Cortex of kidney (tissue), 1 donor: ENCODE data around the gene ABCF2.

Experiments
- DNase-seq: peaks from one replicate; lab custom pipeline; 2025; lab: John Stamatoyannopoulos, UW

The ABCF2 gene

DNA sequence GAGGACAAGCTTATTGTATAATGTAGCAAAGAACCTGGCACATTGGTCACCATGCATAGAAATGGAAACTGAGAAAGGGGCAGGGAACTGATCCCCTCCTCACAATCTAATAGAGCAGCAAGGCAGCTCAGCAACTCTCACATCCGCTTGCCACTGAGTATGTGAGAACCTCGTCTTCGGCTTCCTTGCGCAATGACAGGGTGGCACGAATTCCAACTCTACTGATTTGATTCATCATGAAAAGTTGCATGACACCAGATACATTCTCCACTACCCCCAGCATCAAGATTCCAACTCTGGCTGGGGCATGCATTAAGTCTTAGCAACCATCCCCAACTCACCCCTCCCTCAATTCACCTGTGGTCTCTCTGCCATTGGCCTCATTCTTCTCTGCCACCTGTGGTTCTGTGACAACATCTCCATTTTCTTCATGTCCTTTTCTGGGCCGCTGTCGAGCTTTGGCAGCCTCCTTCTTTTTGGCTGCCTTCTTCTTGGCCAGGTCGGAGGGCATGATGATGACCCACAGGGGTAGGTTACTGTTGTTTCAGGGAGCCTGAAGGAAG, 976 bp downstream of the ABCF2 start:
- no peak for DNase-seq

DNA sequence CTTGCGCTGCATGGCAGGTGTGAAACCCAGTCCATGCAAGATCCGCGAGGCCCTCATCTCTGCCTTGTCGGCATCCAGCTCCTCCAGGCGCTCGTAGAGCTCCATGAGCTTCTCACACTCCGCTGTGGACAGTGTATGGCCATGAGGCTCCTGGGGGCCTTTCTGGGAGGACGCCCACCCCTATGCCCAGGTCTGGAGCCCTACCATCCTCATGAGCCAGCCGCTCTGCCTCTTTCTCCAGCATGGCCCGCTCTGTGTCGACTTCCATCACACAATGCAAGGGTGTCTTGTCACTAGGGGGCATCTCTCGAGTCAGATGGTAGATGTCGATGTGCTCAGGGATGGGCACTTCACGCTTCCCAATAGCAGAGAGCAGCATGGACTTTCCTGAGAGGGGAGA, 3.3 kb downstream of the ABCF2 start:
- DNase-seq, result no peak

DNA sequence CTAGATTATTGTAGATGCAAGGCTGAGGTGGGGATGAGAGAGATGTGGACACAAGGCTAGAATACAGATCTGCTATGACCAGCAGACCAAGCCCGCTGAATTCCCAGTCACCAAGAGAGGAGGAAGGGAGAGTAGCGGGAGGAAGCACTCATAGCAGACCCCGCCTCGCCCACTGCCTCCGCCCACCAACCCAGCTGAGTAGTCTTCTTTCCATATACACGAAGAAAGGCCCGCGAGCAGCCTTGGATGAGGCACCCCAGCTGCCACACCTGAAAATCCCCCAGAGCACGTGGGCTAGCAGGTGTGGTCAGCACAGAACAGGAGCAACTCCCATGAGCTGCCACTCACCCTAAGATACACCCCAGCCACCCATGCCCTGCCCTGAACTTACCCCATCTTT, 8.8 kb downstream of the ABCF2 start:
- DNase-seq, result no peak

DNA sequence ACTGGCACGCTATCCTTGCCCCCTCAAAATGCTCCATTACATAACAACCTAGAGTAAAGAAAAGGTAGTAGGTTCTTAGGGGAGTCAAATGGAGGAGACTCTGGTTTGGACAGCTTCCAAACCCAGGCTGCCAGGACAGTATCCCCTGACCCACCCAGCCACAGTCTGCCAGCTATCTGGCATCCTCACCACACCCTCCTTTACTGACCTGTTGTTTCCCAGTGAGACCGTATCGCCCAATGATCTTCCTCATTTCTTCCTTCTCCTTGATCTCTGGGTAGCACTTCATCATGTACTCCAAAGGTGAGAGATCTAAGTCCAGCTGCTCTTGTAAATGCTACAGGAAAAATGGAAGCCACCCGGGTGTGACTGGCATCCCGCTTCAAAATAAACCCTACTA, 11.6 kb downstream of the ABCF2 start:
- no peak for DNase-seq

DNA sequence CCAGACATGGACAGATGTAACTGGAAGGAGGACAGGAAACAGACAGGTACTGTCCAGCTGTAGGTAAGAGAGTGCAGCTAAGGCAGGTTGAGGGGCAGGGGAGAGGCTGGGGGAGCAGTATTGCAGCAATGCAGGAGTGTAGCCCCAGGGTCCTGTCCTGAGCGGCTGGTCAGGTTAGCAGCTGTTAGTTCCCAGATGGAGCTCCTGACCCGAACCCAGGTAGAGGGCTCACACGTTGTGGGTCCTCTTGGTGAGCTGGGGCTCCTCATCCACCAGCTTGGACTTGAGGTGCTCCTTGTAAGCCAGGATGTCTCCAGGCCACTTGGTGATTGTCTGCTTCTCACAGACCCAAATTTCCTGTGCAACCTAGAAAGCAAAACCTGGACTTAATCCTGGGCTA, 13.2 kb downstream of the ABCF2 start:
- no peak for DNase-seq

DNA sequence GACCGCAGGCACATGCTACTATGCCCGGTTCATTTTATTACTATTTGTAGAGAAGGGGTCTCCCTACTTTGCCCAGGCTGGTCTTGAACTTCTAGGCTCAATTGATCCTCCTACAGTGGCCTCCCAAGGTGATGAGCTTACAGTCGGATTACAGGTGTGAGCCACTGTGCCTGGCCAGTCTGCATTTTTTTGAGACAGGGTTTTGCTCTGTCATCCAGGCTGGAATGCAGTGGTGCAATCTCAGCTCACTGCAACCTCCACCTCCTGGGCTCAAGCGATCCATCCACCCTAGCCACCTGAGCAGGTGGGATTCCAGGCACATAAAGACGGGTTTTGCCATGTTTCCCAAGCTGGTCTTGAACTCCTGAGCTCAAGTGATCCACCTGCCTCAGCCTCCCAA, 14.4 kb downstream of the ABCF2 start:
- no peak for DNase-seq

DNA sequence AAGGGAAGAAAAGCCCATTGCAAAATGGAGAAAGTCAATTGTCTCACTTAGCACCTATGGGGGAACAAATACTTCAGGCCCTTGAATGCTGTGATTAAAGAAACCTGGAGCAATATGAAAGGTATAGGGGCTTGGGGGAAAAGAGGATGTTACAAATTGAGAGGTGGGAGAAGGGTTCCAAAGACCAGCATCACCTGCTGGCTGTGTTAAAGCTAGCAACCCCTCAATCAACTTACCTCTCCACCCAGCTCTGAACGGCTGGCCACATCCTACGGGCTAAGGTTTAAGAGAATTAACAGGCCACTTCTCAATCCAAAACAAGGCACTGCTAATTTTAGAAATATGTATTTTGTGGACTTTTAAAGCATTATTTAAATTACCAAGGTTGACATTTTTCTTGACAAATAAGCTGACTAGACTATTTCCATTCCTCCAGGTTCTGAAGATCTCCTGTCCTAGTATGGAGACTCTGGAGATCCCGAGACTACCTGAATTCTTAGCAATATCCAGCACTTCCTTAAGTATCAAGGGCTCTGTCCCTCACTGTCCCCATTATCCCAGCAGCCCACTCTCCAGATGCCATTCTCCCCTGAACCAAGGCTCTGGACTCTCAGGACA, 15.7 kb downstream of the ABCF2 start:
- DNase-seq, result no peak

DNA sequence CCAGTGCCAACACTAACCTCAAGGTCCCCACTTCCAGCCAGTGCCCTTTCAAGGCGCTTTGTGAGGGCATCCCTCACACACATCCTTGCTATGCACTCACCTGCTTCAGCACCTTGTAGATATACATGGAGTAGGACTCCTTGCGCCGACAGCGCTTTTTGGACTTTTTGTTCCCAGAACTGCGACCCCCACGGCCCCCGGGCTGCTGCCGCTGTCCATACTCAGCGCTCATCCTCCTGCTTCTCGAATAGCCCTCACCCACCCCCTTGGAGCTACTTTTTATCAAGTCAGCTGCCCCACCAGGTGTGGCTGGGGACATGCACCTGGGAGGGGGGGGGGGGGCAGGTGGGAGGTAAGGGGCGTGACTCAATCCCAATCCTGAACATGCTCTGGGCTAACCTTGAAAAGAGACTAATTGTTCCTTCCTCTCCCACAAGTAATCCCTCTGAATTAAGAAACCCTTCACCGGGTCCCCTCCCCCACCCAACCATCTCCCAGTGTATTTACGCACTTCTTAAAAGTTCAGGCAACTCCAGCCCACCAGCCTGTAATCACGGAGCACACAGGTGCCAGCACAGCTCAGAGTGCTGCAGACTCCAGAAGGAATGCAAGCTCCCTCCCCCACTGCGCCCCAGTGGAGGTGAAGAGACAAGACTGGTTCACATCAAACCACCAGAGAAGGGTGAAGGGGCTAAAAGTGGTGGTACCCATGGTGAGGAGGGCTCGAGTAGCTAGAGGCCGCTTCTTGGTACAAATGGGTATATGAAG, 16.7 kb downstream of the ABCF2 start, which contains the start of gene H2BK1:
TSS of gene H2BK1 (minus strand) at position 402 of the 768 bp plus-strand sequence. CDS start at position 232, 170 bp downstream.
- DNase-seq, result no peak

DNA sequence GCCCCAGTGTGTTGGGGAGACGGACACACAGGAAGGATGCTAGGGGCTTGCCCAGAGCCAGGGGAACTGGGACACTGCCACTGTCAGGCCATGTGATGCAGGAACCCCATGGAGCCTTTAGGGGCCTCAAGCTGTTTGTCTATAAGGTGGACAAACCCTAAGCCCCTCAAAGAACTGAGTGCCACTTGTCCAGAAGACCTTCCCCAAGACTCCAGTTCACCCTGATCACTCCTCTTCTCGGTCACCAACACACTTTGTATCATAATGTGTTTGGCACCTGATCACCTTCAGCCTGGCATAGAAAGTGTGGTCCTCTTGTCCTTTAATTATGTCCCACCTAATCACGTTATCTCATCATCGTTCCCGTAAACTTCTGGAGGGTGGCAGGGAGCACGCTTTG, 17.4 kb downstream of the ABCF2 start:
- no peak for DNase-seq

DNA sequence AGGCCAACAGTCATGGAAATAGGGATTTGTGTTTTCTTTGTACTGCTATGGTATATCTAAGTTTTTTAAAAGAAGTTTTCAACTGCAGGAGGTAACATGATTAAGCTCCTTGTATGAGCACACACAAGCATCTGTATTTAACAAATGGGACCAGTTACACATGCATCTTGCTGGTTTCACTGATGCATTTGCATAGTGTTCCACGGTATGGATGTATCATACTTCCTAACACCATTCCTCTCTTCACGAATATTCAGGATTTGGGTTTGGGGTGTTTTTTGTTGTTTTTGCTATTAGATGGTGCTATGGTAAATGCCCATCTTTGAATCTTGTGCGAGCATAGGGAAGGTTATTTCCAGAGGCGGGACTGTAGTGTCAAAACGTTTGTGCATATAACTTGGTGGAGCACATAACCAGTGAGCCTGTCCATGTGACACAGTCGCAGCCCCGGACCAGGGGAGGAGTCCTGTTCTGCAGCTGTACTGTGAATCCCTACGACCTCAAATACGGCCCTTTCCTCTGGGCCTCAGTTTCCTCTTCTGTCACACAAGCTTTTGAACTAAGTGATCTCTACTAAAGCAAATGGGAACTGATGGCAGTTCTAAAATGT, 18.6 kb downstream of the ABCF2 start:
- no peak for DNase-seq

DNA sequence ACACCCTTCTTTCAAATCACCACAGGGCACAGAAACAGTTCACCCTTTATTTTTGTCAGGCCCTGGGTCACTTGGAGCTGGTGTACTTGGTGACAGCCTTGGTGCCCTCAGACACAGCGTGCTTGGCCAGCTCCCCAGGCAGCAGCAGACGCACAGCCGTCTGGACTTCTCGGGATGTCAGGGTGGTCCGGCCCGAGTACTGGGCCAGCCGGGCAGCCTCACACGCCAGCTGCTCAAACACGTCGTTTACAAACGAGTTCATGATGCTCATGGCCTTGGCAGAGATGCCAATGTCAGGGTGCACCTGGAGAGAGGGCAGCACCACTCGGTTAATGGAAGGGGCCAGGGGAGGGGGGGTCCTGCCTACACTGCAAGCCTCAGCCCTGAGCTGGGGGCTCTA, 19.2 kb downstream of the ABCF2 start:
- no peak for DNase-seq

DNA sequence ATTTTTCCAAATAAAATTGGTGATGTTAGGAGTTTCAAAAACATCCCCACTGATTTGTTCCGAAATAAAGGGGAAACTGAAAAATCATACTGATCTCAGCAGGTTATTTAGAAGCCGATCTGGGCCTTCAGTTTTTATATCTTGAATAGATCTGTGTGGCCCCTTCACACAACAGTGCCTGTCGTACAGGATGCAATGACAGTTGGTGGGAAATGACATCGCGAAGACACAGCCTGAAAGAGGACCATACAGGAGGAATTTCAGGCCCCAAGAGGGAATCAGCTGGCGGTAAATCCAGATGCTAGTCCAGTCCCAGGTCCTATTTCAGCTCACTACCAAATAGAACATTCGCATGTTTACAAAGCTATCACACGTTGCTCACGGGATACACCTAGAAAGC, 19.7 kb downstream of the ABCF2 start:
- DNase-seq, result no peak

DNA sequence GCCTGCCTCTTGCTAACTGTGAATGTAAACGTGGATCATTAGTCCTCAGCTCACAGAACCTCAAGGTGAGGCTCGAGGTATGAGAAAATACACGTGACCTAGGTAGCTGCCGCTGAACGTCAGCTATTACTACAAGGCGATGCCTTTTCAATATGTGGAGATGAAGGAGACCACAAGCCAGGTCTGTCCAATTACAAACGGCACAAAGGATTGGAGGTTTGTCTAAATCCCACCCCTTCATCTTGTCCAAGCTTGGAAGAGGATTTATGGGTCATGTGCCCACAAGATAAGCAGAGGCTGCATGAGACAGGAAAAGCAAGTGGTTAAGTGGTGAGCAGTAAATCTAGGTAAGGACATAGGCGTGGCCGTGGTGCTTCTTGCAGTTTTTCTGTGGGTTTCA, 20.1 kb downstream of the ABCF2 start:
- no peak for DNase-seq

DNA sequence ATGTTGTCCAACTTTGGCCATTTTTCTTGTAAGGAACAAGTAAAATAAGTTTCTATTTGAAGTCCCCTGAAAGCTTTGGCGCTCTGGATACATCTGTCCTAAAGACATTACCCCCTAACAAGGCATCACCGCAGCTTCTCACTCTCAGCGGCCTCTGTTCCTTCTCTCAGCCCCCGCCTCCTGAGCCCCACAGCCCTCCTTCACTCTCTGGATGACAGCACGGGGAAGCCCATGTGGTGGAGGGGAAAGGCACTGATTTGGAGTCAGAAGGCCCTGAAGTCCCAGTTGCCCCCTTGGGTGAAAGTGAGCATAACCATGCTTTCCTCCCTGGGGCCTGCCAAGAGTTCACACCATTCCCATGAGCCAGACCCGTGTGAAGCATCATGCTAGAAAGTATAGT, 21.3 kb downstream of the ABCF2 start:
- DNase-seq, result no peak

DNA sequence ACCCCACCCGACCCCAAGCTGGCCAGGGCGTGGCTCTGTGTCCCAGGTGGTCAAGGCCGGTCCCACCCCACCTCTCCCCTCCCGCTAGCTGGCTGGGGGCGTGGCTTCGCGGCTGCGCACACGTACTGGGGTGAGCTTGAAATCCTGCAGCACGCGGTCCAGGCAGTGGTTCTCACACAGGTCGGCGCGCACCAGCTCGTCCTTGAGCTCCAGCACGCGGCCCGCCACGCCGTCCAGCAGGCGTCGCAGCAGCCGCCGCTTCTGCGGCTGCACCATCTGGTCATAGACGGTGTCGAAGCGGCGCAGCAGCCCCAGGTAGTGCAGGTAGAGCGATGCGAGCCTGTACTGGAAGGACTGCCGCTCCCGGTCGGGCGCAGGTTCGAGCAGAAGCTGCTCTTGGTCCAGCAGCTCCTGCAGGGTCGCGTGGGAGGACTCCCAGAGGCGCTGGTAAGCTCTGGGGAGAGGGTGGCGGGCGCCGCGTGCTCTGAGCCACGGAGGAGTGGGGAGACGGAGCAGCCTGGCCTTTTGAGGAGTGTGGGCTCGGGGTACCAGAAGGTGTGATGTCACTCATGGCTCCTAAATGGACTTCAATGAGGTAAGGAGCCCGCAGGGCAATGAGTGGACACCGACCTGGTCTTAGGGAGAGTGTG, 22.5 kb downstream of the ABCF2 start:
- DNase-seq, result no peak

DNA sequence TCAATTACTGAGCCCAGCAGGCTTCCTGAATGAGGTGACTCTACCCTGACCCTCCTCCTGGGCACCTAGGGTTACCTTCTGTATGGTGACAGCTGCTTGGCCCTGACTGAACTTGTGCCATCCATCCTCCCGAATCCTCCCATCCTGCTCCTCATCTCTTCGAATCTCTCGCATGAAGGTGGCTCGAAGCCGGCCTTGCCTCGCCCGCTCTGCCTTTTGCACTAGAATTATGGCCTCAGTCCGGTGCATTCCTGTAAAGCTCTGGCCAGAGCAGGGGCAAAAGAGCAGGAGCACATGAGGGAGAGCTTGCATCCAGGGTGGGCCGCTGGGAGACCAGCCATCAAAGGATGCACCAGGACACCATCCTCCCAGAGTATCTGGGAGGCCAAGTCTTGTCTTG, 24.2 kb downstream of the ABCF2 start:
- DNase-seq, result no peak

DNA sequence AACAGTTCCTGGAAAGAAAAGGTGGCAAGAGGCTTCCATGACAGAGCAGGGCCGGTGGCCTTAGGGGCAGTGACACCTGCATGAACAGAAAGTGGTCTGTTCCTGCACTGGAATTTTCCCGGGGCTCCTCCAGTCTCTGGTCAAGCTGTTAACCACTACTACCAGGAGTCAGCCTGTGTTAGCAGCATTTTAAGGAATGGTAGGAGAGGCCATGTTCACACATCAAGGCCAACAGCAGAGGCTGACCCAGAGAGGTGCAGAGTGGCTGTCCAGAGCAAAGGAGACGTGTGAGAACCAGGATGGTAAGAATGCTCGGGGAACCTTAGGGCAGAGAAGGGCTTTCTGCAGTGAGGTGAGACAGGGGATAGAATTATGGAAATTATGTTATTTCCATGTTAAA, 25.3 kb downstream of the ABCF2 start:
- no peak for DNase-seq

DNA sequence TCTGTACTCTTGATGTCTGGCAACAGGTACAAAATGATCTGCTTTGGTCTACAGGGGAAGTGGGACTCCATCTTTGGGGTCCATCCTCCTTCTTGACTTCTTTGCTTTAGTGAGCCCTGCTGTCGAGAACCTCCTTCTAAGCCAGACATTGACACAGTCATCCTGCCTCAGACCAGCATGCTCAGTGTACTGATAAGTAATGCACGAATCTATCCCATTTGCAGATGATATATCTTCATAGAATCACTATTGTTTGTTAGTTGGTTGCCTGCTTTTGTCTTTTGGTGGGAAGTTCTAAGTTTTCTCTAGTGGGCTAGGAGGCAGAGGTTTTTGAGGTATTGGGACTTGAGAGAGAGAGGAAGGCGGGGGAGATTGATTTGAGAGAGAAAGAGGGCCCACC, 25.7 kb downstream of the ABCF2 start:
- no peak for DNase-seq

DNA sequence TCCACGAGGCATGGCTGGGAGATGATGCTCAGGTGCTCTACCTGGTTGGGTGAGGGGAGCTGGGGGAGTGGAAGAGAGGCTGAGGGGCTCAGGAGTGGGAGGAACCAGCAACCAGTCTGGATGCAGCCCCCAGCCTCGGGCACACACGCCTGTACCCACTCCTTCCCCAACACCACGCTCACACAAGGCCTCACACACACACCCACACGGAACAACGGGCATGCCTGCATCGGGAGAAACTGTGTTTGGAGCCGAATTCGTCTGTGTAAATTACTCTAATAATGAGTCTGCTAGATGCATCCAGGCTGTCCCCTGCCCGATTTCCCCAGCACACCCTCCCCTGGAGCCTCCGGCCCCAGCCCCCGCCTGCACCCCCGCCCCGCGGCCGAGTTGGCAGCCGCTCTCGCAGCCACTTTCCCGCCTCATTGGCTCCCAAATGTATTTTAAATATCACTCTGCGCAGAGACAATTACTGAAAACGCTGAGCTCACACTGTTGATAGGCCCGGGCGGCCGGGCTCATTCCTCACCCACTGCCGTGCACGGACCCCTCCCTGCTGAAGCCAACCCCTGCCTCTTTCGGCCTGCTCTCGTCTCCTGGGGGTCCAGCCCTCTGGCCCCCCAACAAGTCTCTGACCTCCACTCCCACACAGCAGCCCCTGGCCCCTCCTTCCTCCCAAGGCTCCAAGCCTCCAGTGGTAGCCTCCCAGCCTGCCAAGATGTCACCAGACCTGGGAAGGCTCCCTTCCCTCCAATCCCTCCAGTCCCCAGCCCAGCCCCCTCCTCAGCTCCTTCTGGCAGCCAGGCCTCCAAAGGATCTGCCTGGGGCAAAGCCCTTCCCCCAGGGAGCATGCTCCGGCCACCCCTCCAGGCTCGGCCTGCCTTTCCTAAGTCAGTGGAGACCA, 27.8 kb downstream of the ABCF2 start:
- no peak for DNase-seq

DNA sequence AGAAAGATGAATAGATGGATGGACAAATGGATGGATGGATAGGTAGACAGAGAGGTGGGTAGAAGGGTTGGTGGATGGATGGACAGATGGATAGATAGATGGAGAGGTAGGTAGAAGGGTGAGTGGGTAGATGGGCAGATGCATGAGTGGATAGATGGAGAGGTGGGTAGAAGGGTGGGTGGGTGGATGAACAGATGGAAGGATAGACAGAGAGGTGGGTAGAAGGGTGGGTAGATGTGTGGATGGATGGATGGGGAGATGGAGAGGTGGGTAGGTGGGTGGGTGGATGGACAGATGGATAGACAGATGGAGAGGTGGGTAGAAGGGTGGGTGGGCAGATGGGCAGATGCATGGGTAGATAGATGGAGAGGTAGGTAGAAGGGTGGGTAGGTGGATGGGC, 29.1 kb downstream of the ABCF2 start:
- DNase-seq, result no peak

DNA sequence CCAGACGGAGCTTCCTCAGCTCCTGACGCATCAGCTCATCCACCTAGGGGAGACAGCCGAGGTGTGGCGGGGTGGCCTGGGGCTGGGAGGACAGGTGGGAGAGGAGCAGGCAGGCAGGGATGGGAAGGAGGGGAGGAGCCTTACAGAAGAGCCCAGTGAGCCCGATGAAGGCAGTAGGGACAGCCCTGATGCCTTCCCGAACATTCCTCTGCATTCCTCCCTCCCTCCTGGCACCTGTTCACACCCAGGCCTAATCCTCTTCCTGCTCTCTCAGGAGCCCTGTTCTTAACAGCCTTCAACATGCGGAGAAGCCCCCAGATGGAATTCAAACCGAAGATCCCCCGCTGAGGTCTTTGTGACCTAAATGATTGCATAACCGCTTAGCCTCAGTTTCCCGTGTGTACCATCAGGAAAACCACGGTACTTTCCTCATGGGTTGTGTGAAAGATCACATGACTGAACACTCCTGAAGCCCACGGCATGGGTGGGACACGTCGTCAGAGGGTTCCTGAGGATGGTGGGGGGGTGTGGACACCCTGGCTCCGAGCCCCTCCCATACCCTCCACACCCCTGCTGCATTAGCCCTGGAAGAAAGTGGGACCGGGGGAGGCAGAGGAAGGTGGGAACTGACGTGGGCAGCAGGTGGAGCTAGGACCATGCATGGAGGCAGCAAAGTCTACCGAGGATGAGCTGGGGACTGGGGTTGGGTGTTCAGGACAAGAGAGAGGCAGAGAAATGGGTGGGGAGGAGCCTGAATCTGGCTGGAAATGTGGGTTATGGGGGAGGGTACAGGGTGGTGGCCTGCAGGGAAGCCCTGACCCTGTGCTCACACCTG, 31.2 kb downstream of the ABCF2 start:
- no peak for DNase-seq
